ENCODE results near the gene CGNL1.

CGNL1 gene

GRCh38 chr15:57500979-57501576 lies 124.8 kb downstream of the CGNL1 start:
- DNase-seq = no peak

GRCh38 chr15:57502116-57502515 lies 125.8 kb downstream of the CGNL1 start:
- no peak for DNase-seq

GRCh38 chr15:57503051-57503702 lies 126.9 kb downstream of the CGNL1 start:
- DNase-seq = no peak

GRCh38 chr15:57503911-57504598 lies 127.8 kb downstream of the CGNL1 start:
- no peak for DNase-seq

- DNase-seq = no peak
These were observed 128.3 kb downstream of the CGNL1 start for GRCh38 chr15:57504599-57504940.

GRCh38 chr15:57505056-57505715 lies 128.9 kb downstream of the CGNL1 start:
- no peak for DNase-seq

GRCh38 chr15:57505949-57506391 lies 129.7 kb downstream of the CGNL1 start:
- no peak for DNase-seq

GRCh38 chr15:57506422-57506821 lies 130.1 kb downstream of the CGNL1 start:
- no peak for DNase-seq

- no peak for DNase-seq
These were observed 130.8 kb downstream of the CGNL1 start for GRCh38 chr15:57507111-57507510.

- DNase-seq = no peak
These were observed 132.8 kb downstream of the CGNL1 start for GRCh38 chr15:57509126-57509525.

- DNase-seq = no peak
These were observed 133.7 kb downstream of the CGNL1 start for GRCh38 chr15:57509965-57510364.

GRCh38 chr15:57510647-57511046 lies 134.3 kb downstream of the CGNL1 start:
- DNase-seq = no peak

GRCh38 chr15:57516327-57517029 lies 140.2 kb downstream of the CGNL1 start:
- no peak for DNase-seq

GRCh38 chr15:57517030-57517671 lies 140.8 kb downstream of the CGNL1 start:
- no peak for DNase-seq

- no peak for DNase-seq
These were observed 142.6 kb downstream of the CGNL1 start for GRCh38 chr15:57518779-57519405.

- no peak for DNase-seq
These were observed 143.5 kb downstream of the CGNL1 start for GRCh38 chr15:57519806-57520205.

GRCh38 chr15:57521503-57521902 lies 145.2 kb downstream of the CGNL1 start:
- DNase-seq = no peak

GRCh38 chr15:57522148-57522547 lies 145.8 kb downstream of the CGNL1 start:
- DNase-seq = no peak

- no peak for DNase-seq
These were observed 149.3 kb downstream of the CGNL1 start for GRCh38 chr15:57525581-57525980.

- DNase-seq = no peak
These were observed 149.8 kb downstream of the CGNL1 start for GRCh38 chr15:57526076-57526475.

GRCh38 chr15:57526615-57527014 lies 150.3 kb downstream of the CGNL1 start:
- DNase-seq = no peak

Data from NCI-H1436 (cell line).